Glutamatergic neuron (in vitro differentiated cells): ENCODE data around the gene CD3E. TPM values are rescaled to one million over a fixed set of nuclear protein-coding genes. Genes with fewer than 3 reads are reported as not detected.
"Not testable (repeated sequence)": the region's sequence is repeated elsewhere in the genome, so short reads cannot be mapped to it uniquely, and the experiment has no call there.

Experiments used
- DNase-seq: peaks from one replicate; pipeline ENCODE4 v3.0.0; 2022
- H3K27ac Mint-ChIP-seq: one replicate; pipeline ENCODE4 v1.8.0; 2020; ENCODE audit warnings: mild to moderate bottlenecking, mixed read lengths, inconsistent platforms; ENCODE audit not compliant: unreplicated experiment
- H3K27me3 Mint-ChIP-seq: one replicate; pipeline ENCODE4 v1.8.0; 2020; ENCODE audit warnings: mild to moderate bottlenecking, moderate library complexity, mixed read lengths, inconsistent platforms; ENCODE audit not compliant: unreplicated experiment
- H3K36me3 Mint-ChIP-seq: one replicate; pipeline ENCODE4 v1.8.0; 2020; ENCODE audit warnings: mild to moderate bottlenecking, mixed read lengths, inconsistent platforms; ENCODE audit not compliant: unreplicated experiment
- H3K4me1 Mint-ChIP-seq: one replicate; pipeline ENCODE4 v1.8.0; 2020; ENCODE audit warnings: mild to moderate bottlenecking, low read depth, mixed read lengths, inconsistent platforms; ENCODE audit not compliant: unreplicated experiment
- H3K4me3 Mint-ChIP-seq: one replicate; pipeline ENCODE4 v1.8.0; 2020; ENCODE audit warnings: mild to moderate bottlenecking, mixed read lengths, inconsistent platforms; ENCODE audit not compliant: unreplicated experiment
- H3K9me3 Mint-ChIP-seq: one replicate; pipeline ENCODE4 v1.8.0; 2020; ENCODE audit warnings: mild to moderate bottlenecking, moderate library complexity, mixed read lengths, inconsistent platforms; ENCODE audit not compliant: unreplicated experiment
- CTCF ChIP-seq: fragments of 200-600 bp; sonication (generic); IDR thresholded peaks from one replicate; pipeline ENCODE4 v1.5.0; 2021; ENCODE audit not compliant: partially characterized antibody, unreplicated experiment
- total RNA-seq: library from RNA; stranded (reverse); fragmentation: NEBNext Ultra II Directional; extraction: Animal tissue kit (Norgen Biotek cat#: 25700); gene quantifications from one replicate; pipeline ENCODE4 v1.2.1, GENCODE V29; 2021; ENCODE audit not compliant: unreplicated experiment

Gene CD3E
- total RNA-seq, 1 donor from 2014 or later, result not detected

- no peak for DNase-seq
- no peaks in the 10 kb centered on the region for H3K27me3 Mint-ChIP-seq
- no peaks in the 10 kb centered on the region for H3K4me1 Mint-ChIP-seq
- no peak overlapping the region for H3K4me3 Mint-ChIP-seq
- no peak overlapping the region for H3K27ac Mint-ChIP-seq
- no peaks in the 10 kb centered on the region for H3K36me3 Mint-ChIP-seq
- H3K9me3 Mint-ChIP-seq, result peaks cover 3% of the 10 kb centered on the region
- no peak for TF ChIP-seq CTCF
Observed at GRCh38 chr11:118306556-118306955, 2.0 kb downstream of the CD3E start.

- H3K27ac Mint-ChIP-seq, H3K4me3 Mint-ChIP-seq, H3K4me1 Mint-ChIP-seq, H3K27me3 Mint-ChIP-seq, DNase-seq, H3K36me3 Mint-ChIP-seq, H3K9me3 Mint-ChIP-seq: not testable (repeated sequence)
Observed at GRCh38 chr11:118308995-118309528, 4.5 kb downstream of the CD3E start.

- peaks cover 2% of the 10 kb centered on the region for H3K9me3 Mint-ChIP-seq
- H3K4me3 Mint-ChIP-seq, result no peak overlapping the region
- peaks cover 5% of the 10 kb centered on the region for H3K27me3 Mint-ChIP-seq
- no peak for TF ChIP-seq CTCF
- DNase-seq, result no peak
- H3K4me1 Mint-ChIP-seq, result peaks cover 16% of the 10 kb centered on the region
- no peak overlapping the region for H3K27ac Mint-ChIP-seq
- H3K36me3 Mint-ChIP-seq, result no peaks in the 10 kb centered on the region
Observed at GRCh38 chr11:118310271-118310670, 5.7 kb downstream of the CD3E start.

- TF ChIP-seq CTCF, result no peak
- no peak for DNase-seq
- H3K9me3 Mint-ChIP-seq, result peaks cover 5% of the 10 kb centered on the region
- no peaks in the 10 kb centered on the region for H3K36me3 Mint-ChIP-seq
- no peak overlapping the region for H3K4me3 Mint-ChIP-seq
- no peak overlapping the region for H3K27ac Mint-ChIP-seq
- peaks cover 22% of the 10 kb centered on the region for H3K4me1 Mint-ChIP-seq
- peaks cover 5% of the 10 kb centered on the region for H3K27me3 Mint-ChIP-seq
Observed at GRCh38 chr11:118310781-118311485, 6.4 kb downstream of the CD3E start.

GRCh38 chr11:118311518-118311917 is 7.0 kb downstream of the CD3E start:
- Mint-ChIP-seq H3K27ac (no peak overlapping the region), H3K9me3 (peaks cover 9% of the 10 kb centered on the region), H3K27me3 (peaks cover 9% of the 10 kb centered on the region), H3K4me1 (peaks cover 27% of the 10 kb centered on the region), H3K4me3 (no peak overlapping the region), H3K36me3 (no peaks in the 10 kb centered on the region)
- TF ChIP-seq CTCF, result no peak
- no peak for DNase-seq
